Measurements from ENCODE around the gene FXYD2. TPM values are rescaled to one million over a fixed set of nuclear protein-coding genes. Genes with fewer than 3 reads are reported as not detected.

FXYD2 gene
- total RNA-seq, 1 experiment from 2014 or later, result 9.0 TPM

DNA sequence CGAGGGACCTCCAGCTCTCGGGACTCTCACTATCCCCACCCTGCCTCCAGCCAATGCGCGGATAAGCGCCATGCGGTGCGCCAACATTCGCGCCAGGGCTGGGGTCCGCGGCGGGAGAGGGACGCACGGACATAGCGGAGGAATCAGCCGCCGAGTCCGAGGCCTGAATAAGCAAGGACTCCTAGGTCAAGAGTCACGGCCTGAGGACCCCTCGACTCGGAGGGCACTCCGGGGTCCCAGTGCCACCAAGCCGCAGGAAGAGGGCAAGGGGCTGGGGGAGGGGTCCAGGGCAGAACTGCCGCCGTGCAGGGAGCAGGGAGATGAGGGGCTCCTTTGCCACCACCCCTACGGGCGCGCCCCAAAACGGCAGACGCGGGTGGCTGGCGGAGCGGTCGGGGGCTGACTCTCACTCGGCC, 28.1 kb downstream of the FXYD2 start:
- no peaks in the 10 kb centered on the region for H3K36me3 Mint-ChIP-seq (ENCODE audit: insufficient read depth, unreplicated experiment)
- no peaks in the 10 kb centered on the region for H3K9me3 Mint-ChIP-seq (ENCODE audit: low read depth, unreplicated experiment)
- CTCF ChIA-PET, result no interaction called here
- peaks cover 86% of the 10 kb centered on the region for H3K27me3 Mint-ChIP-seq (ENCODE audit: unreplicated experiment)
- peak overlapping the region; percentile 47 for H3K4me3 Mint-ChIP-seq (ENCODE audit: low read depth, unreplicated experiment)
- TF ChIP-seq, protein P1, sequence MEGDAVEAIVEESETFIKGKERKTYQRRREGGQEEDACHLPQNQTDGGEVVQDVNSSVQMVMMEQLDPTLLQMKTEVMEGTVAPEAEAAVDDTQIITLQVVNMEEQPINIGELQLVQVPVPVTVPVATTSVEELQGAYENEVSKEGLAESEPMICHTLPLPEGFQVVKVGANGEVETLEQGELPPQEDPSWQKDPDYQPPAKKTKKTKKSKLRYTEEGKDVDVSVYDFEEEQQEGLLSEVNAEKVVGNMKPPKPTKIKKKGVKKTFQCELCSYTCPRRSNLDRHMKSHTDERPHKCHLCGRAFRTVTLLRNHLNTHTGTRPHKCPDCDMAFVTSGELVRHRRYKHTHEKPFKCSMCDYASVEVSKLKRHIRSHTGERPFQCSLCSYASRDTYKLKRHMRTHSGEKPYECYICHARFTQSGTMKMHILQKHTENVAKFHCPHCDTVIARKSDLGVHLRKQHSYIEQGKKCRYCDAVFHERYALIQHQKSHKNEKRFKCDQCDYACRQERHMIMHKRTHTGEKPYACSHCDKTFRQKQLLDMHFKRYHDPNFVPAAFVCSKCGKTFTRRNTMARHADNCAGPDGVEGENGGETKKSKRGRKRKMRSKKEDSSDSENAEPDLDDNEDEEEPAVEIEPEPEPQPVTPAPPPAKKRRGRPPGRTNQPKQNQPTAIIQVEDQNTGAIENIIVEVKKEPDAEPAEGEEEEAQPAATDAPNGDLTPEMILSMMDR (IDR thresholded peaks at IDR 0.05; ENCODE audit: unreplicated experiment), result no peak
- H3K27ac Mint-ChIP-seq (ENCODE audit: unreplicated experiment), result no peak overlapping the region
- intact Hi-C loops (cut with micrococcal nuclease; ENCODE audit: unreplicated experiment), result no loop called here
- DNase-seq, result no peak
- no peaks in the 10 kb centered on the region for H3K4me1 Mint-ChIP-seq (ENCODE audit: low read depth, unreplicated experiment)
- no TSS peak for BruUV-seq (replicated peaks)

DNA sequence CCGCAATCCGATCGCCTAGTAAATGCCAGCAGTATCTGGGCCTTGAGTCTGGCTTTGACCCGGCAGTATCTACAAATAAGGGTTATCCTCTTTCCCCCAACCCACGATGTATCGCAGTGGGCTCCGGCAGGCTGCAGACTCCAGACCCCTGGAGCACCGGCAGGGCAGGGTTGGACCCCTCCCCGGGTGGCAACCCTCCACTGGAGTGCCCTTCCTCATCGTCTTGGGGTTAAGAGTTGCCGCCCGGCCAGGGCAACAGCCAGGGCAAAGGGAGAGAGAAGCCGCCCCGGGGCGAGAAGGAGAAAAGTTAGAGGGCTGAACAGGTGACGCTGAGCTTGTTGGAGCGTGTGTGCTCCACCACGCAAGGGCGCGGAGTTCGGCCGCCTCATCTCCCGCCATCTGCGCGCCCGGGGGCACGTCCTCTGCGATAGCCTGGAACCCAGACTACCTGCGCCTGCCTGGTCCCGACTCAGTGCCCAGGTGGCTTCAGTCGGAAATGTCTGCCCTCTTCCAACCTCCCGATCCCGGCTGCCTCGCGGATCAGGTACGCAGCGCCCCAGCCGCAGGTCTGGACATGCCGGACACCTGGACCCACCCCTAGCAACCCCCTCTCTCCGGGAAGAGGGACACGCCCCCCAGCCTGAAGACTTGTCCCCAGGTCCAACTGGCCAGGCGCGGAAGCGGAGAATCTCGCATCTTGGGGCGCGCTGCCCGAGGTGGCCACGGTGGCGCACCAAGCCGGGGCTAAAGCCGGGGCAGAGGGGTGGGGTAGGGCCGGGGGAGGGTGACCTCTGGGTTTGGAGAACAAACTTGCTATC, 28.7 kb downstream of the FXYD2 start:
- H3K36me3 Mint-ChIP-seq (ENCODE audit: insufficient read depth, unreplicated experiment), result no peaks in the 10 kb centered on the region
- intact Hi-C loops (cut with micrococcal nuclease; ENCODE audit: unreplicated experiment), result no loop called here
- H3K27ac Mint-ChIP-seq (ENCODE audit: unreplicated experiment), result no peak overlapping the region
- H3K27me3 Mint-ChIP-seq (ENCODE audit: unreplicated experiment), result peaks cover 92% of the 10 kb centered on the region
- TF ChIP-seq, protein P1 (IDR thresholded peaks at IDR 0.05; ENCODE audit: unreplicated experiment), result no peak
- no peaks in the 10 kb centered on the region for H3K9me3 Mint-ChIP-seq (ENCODE audit: low read depth, unreplicated experiment)
- H3K4me1 Mint-ChIP-seq (ENCODE audit: low read depth, unreplicated experiment), result no peaks in the 10 kb centered on the region
- BruUV-seq (replicated peaks), result no TSS peak
- DNase-seq, result no peak
- H3K4me3 Mint-ChIP-seq (ENCODE audit: low read depth, unreplicated experiment), result peak overlapping the region; percentile 47
- CTCF ChIA-PET, result no interaction called here

DNA sequence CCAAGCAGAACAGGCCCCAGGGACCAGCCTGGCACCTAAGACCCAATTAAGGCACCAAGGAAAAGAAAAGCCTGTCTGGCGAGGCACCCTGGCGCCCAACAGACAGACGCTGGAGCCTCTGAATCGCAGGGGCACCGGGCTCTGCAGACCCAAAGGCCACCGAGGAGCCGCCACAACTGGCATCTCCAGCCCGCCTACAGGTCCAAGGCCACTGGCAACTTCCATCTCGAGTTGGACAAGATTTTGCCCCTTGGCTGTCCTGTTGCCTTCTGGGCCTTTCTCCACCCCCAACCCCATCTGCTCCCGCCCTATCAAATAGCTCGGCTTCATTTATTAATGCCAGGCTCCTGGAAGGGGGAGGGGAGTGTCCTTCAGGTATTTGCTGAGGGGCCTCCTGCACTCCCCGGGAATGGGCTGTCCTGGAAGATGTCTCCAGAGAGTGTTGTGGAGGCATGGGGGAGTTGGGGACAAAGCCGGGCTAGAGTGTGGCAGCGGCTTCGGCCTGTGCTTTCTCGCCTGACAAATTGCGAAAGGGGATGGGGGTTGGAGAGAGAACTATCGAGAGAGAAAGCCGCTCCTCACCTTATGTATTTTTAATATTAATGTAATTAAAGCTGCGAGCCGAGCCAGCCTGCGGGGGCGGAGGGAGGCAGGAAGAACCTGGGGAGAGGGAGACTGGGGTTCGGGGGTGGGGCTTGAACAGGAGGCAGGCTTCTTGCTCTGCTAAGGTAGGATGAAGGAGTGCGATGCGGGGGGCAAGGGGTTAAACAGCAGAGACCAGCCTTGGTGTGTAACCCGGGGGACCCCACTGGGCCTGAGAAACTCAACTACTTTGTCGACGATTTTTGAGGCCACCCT, 29.5 kb downstream of the FXYD2 start:
- intact Hi-C loops (cut with micrococcal nuclease; ENCODE audit: unreplicated experiment), result no loop called here
- H3K36me3 Mint-ChIP-seq (ENCODE audit: insufficient read depth, unreplicated experiment), result no peaks in the 10 kb centered on the region
- no peaks in the 10 kb centered on the region for H3K4me1 Mint-ChIP-seq (ENCODE audit: low read depth, unreplicated experiment)
- H3K27ac Mint-ChIP-seq (ENCODE audit: unreplicated experiment), result no peak overlapping the region
- CTCF ChIA-PET, result no interaction called here
- H3K27me3 Mint-ChIP-seq (ENCODE audit: unreplicated experiment), result peaks cover 97% of the 10 kb centered on the region
- TF ChIP-seq, protein P1 (IDR thresholded peaks at IDR 0.05; ENCODE audit: unreplicated experiment), result no peak
- no peak overlapping the region for H3K4me3 Mint-ChIP-seq (ENCODE audit: low read depth, unreplicated experiment)
- H3K9me3 Mint-ChIP-seq (ENCODE audit: low read depth, unreplicated experiment), result no peaks in the 10 kb centered on the region
- no peak for DNase-seq
- BruUV-seq (replicated peaks), result no TSS peak

DNA sequence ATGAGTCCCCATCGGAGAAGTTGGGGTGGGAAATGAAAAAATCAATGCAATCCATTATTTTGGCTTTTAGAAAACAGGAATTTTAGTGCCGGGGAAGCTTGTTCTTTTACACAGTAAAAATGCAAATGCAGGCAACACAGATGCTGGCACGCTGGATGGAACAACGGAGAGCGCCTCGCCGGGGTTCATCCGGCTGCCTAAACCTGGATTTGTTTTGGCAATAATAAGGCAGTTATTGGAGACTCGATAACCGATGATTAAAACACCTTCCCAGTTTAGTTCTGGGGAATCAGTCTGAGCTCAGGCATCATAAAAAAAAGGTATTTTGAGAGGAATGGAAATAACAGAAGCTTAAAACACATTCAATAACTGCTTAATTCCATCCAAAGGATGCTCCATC, 30.4 kb downstream of the FXYD2 start:
- TF ChIP-seq, protein P1 (IDR thresholded peaks at IDR 0.05; ENCODE audit: unreplicated experiment), result no peak
- Mint-ChIP-seq H3K27me3 (ENCODE audit: unreplicated experiment) (peaks cover 97% of the 10 kb centered on the region), H3K27ac (ENCODE audit: unreplicated experiment) (no peak overlapping the region), H3K4me1 (ENCODE audit: low read depth, unreplicated experiment) (no peaks in the 10 kb centered on the region), H3K4me3 (ENCODE audit: low read depth, unreplicated experiment) (no peak overlapping the region), H3K9me3 (ENCODE audit: low read depth, unreplicated experiment) (no peaks in the 10 kb centered on the region), H3K36me3 (ENCODE audit: insufficient read depth, unreplicated experiment) (no peaks in the 10 kb centered on the region)
- CTCF ChIA-PET, result no interaction called here
- BruUV-seq (replicated peaks), result no TSS peak
- intact Hi-C loops (cut with micrococcal nuclease; ENCODE audit: unreplicated experiment), result no loop called here
- DNase-seq, result no peak

Data from Calu3 (cell line).